K562 (cell line): ENCODE measurements around the gene AXIN2. TPM values are rescaled to one million over a fixed set of nuclear protein-coding genes. Genes with fewer than 3 reads are reported as not detected.

Experiments
- BCOR ChIP-seq: fragments of 450-650 bp; IDR thresholded peaks from 2 replicates; pipeline ENCODE4 v1.6.1; 2016
- BHLHE40 ChIP-seq: IDR thresholded peaks from 2 replicates; pipeline ENCODE4 v1.6.1; 2011; ENCODE audit warnings: low read length, improper control_type of control experiment
- C11orf30 ChIP-seq: fragments of 450-650 bp; IDR thresholded peaks from 2 replicates; pipeline ENCODE4 v1.6.1; 2016; ENCODE audit warnings: low read depth, mild to moderate bottlenecking
- CTCF ChIP-seq, 3 experiments: IDR thresholded peaks in 2 of 3; conservative IDR thresholded peaks in 1 of 3; 2 replicates each; pipeline ENCODE4 v1.5.1; 2011 to 2012; ENCODE audit warnings: low read length in 3 of 3, mild to moderate bottlenecking in 3 of 3, control low read depth in 2 of 3, improper control_type of control experiment in 1 of 3, inconsistent platforms in 1 of 3, low read depth in 1 of 3, mixed read lengths in 1 of 3, moderate library complexity in 1 of 3; ENCODE audit not compliant: insufficient read depth in 2 of 3
- FOXP1 ChIP-seq: sonication (generic); formaldehyde crosslinking; IDR thresholded peaks from 2 replicates; pipeline ENCODE4 v1.8.0; 2022; ENCODE audit warnings: mild to moderate bottlenecking, missing genetic modification reagents
- HLTF ChIP-seq: fragments of 450-650 bp; IDR thresholded peaks from 2 replicates; pipeline ENCODE4 v1.6.1; 2016
- KLF6 ChIP-seq: fragments of 250-450 bp; sonication (Bioruptor Pico); IDR thresholded peaks from 2 replicates; pipeline ENCODE4 v1.4.0; 2020; ENCODE audit warnings: mild to moderate bottlenecking, moderate library complexity, borderline replicate concordance
- NUFIP1 ChIP-seq: fragments of 450-650 bp; IDR thresholded peaks from 2 replicates; pipeline ENCODE4 v1.6.1; 2018; ENCODE audit not compliant: partially characterized antibody
- RAD21 ChIP-seq, 2 experiments: fragments of 250-450 bp in 1 of 2; fragments of 450-650 bp in 1 of 2; sonication (Bioruptor Pico) in 1 of 2; formaldehyde crosslinking in 1 of 2; IDR thresholded peaks in 1 of 2; conservative IDR thresholded peaks in 1 of 2; 2 replicates each; pipeline versions ENCODE4 v1.4.0 to v1.8.0; 2020 to 2022; ENCODE audit warnings: mild to moderate bottlenecking in 2 of 2, moderate library complexity in 1 of 2
- RERE ChIP-seq: sonication (generic); formaldehyde crosslinking; IDR thresholded peaks from 2 replicates; pipeline ENCODE4 v1.8.0; 2023; ENCODE audit warnings: missing genetic modification reagents, mild to moderate bottlenecking, borderline replicate concordance
- SUPT5H ChIP-seq: fragments of 450-650 bp; IDR thresholded peaks from 2 replicates; pipeline ENCODE4 v1.6.1; 2016
- TEAD4 ChIP-seq, 2 experiments: sonication (generic) in 1 of 2; formaldehyde crosslinking in 1 of 2; IDR thresholded peaks; 2 replicates each; pipeline versions ENCODE4 v1.6.1 to v1.8.0; 2012 to 2022; ENCODE audit warnings: borderline replicate concordance in 1 of 2, inconsistent platforms in 1 of 2, low read length in 1 of 2, mild to moderate bottlenecking in 1 of 2, missing genetic modification reagents in 1 of 2
- ZMIZ1 ChIP-seq, 2 experiments: fragments of 150-350 bp in 1 of 2; IDR thresholded peaks; 2 replicates each; pipeline ENCODE4 v1.6.1; 2012 to 2016; ENCODE audit warnings: low read depth in 2 of 2, low read length in 2 of 2, mild to moderate bottlenecking in 1 of 2, moderate library complexity in 1 of 2
- ZNF124 ChIP-seq: sonication (generic); formaldehyde crosslinking; IDR thresholded peaks from 2 replicates; pipeline ENCODE4 v1.8.1; 2022; ENCODE audit warnings: missing genetic modification reagents
- polyA plus RNA-seq, 8 experiments: library from polyadenylated mRNA; depleted of rRNA in 4 of 8; stranded (reverse) in 5 of 8; unstranded in 3 of 8; fragments of >200 nt; fragmentation: Nextera tagmentation in 2 of 8; fragmentation: Illumina TruSeq in 1 of 8; extraction: Ambion mirVana in 2 of 8; extraction: Trizol in 1 of 8; gene quantifications; 2 replicates each; pipeline versions ENCODE4 v1.2.1 to v1.2.3, GENCODE V29; 2011 to 2014; ENCODE audit warnings: inconsistent platforms in 1 of 8, missing spikeins in 1 of 8
- total RNA-seq, 7 experiments: library from RNA; depleted of rRNA in 6 of 7; stranded (reverse); fragments of >200 nt in 6 of 7; fragmentation: Illumina TruSeq in 2 of 7; extraction: Trizol in 2 of 7; gene quantifications; 2 replicates each; pipeline versions ENCODE4 v1.2.1 to v1.2.3, GENCODE V29; 2011 to 2021; ENCODE audit warnings: low replicate concordance in 1 of 7

Gene AXIN2
- total and polyA plus RNA-seq, 9 of the 15 experiments (the other 6 are each of a cell fraction or from before 2014, with no cell fraction given) = 0.21 to 3.3 (median 1.2) TPM

GRCh38 chr17:65556014-65556909 lies 5.2 kb downstream of the AXIN2 start (continued):
- no peak for TF ChIP-seq HLTF
- TF ChIP-seq BHLHE40 = no peak
- no peak for TF ChIP-seq KLF6
- no peak for TF ChIP-seq BCOR
- TF ChIP-seq CTCF (IDR thresholded peaks at IDR 0.05 in 2 of 3, conservative IDR thresholded peaks at IDR 0.05 in 1 of 3; ENCODE audit: insufficient read depth in 2 of 3, low read depth in 1 of 3, low read length in 3 of 3) = peak; percentile 67 to 88 (median 75)
- no peak for TF ChIP-seq C11orf30
- no peak for TF ChIP-seq SUPT5H
- TF ChIP-seq ZMIZ1 (IDR thresholded peaks at IDR 0.05; ENCODE audit: low read depth in 2 of 2, low read length in 2 of 2) = no peak
- TF ChIP-seq NUFIP1 = no peak
- TF ChIP-seq RERE (CRISPR knock-in tag) = no peak
- TF ChIP-seq TEAD4 (IDR thresholded peaks at IDR 0.05; ENCODE audit: low read length) = no peak
- TF ChIP-seq TEAD4 (CRISPR knock-in tag; IDR thresholded peaks at IDR 0.05; ENCODE audit: borderline replicate concordance) = no peak
- TF ChIP-seq ZNF124 (CRISPR knock-in tag) = no peak
- no peak for TF ChIP-seq FOXP1 (CRISPR knock-in tag)
- TF ChIP-seq RAD21 (CRISPR knock-in tag; conservative IDR thresholded peaks at IDR 0.05 in 1 of 2, IDR thresholded peaks at IDR 0.05 in 1 of 2) = peak; percentile 48 to 62
